ENCODE measurements around the gene PKP3. TPM values are rescaled to one million over a fixed set of nuclear protein-coding genes. Genes with fewer than 3 reads are reported as not detected.
"Not testable (repeated sequence)": the region's sequence is repeated elsewhere in the genome, so short reads cannot be mapped to it uniquely, and the experiment has no call there.

The PKP3 gene
- polyA plus RNA-seq (ENCODE audit: insufficient read length in 3 of 3), result 1 to 10 TPM; 4.1 to 5.5 (median 4.4) TPM

DNA sequence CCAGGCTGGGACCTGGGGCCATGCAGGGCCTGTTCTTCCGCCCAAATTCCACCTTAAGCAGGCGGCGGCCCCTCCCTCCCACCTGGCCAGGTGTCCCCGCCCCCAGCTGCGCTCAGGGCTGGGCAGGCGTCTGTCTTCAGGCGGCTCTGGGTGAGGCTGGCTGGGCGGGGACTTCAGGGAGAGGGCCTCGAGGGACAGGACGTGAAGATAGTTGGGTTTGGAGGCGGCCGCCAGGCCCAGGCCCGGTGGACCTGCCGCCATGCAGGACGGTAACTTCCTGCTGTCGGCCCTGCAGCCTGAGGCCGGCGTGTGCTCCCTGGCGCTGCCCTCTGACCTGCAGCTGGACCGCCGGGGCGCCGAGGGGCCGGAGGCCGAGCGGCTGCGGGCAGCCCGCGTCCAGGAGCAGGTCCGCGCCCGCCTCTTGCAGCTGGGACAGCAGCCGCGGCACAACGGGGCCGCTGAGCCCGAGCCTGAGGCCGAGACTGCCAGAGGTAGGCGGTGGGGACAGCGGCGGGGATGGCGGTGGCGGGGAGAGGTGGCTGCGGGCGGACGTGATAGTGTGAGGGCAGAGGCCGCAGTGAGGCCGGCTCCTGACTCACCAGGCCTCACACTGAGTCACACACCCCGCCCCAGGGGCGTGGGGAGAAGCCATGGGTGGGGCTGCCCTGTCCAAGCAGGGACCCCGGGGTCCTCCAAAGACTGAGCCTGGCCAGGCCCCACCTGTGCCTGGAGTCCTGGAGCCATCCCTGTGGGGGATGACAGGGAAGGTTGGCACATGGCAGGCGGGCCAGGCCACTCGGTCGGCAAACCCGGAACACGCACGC, at the start of gene PKP3:
PKP3 (plus strand) TSS at position 176 of the 824 bp plus-strand sequence; CDS start at position 260, 84 bp downstream.
- DNase-seq (ENCODE audit: low read depth in 3 of 3, low spot score in 2 of 3), result no peak

- no peak for DNase-seq (ENCODE audit: low read depth in 3 of 3, low spot score in 2 of 3)
Observed at GRCh38 chr11:344836-345578, 49.0 kb upstream of the PKP3 start.

DNA sequence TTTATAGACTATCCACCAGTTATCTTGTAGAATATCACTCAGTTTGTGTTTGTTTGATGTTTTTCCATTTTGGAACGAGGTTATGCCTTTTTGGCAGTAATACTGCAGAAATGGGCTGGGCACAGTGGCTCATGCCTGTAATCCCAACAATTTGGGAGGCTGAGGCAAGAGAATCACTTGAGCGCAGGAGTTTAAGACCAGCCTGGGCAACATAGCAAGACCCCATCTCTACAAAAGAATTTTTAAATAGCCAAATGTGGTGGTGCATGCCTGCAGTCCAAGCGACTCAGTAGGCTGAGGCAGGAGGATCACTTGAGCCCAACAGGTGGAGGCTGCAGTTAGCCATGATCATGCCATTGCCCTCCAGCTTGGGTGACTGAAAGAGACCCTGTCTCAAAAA, 47.5 kb upstream of the PKP3 start:
- no peak for DNase-seq (ENCODE audit: low read depth in 3 of 3, low spot score in 2 of 3)

DNA sequence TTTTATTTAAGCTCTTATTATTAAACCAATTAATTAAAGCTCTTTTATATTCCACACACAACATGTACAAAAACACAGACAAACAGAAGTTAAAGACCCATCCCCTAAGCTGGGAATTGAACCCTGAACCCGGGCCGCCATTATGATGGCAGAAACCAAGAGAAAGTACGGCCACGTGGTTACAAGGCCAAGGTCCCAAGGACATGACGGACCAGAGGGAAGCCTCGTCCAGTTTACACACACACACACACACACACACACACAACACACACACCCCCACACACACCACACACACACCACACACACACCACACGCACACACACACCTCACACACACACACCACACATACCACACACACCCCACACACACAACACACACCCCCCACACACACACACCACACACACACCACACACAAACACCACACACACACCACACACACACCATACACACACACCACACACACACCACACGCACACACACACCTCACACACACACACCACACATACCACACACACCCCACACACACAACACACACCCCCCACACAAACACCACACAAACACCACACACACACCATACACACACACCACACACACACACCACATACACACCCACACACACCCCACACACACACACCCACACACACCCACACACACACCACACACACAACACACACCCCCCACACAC, 44.6 kb upstream of the PKP3 start:
- not testable (repeated sequence) for DNase-seq (ENCODE audit: low read depth in 3 of 3, low spot score in 2 of 3)

DNA sequence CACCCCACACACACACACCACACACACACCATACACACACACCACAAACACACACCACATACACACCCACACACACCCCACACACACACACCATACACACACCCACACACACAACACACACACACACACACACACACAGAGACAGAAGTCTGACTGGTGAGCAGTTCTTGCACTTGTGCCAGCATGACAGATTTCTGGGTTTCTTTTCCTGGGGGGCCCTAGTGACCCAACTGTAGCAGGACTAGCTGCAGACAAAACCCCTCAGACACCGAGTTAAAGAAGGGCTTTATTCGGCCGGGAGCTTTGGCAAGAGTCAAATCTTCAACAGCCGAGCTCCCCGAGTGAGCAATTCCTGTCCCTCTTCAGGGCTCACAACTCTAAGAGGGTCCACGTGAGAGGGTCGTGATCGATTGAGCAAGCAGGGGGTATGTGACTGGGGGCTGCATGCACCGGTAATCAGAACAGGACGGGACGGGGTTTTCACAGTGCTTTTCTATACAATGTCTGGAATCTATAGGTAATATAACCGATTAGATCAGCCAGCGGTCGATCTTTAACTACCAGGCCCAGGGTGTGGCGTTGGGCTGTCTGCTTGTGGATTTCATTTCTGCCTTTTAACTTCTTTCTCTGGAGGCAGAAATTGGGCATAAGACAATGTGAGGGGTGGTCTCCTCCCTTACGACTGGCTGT, 43.8 kb upstream of the PKP3 start:
- DNase-seq (ENCODE audit: low read depth in 3 of 3, low spot score in 2 of 3), result not testable (repeated sequence)

DNA sequence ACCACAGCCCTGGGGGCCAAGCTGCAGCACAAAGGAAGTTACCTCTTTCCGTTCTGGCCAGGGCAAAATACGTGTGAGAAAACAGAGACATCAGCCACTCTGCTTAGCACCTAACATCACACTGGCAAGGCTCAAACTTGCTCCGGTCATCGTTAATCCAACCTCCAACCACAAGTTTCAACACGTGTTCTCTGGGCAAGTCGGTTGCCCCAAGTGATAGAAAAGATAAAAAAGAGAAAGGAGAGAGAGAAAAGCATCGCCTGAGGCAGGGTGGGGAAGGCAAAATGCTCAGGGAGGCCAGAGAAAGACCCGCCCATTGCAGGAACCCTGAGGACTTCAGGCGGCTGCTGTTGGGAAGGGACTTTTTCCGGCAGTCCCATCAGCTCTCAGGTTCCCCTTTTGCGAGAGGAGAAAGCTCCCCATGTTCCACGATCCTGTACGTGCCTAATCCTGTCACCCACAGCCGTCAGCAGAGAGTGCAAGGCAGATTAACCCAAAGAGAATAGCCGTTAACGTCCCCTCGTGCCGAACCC, 43.2 kb upstream of the PKP3 start:
- DNase-seq (ENCODE audit: low read depth in 3 of 3, low spot score in 2 of 3), result no peak

DNA sequence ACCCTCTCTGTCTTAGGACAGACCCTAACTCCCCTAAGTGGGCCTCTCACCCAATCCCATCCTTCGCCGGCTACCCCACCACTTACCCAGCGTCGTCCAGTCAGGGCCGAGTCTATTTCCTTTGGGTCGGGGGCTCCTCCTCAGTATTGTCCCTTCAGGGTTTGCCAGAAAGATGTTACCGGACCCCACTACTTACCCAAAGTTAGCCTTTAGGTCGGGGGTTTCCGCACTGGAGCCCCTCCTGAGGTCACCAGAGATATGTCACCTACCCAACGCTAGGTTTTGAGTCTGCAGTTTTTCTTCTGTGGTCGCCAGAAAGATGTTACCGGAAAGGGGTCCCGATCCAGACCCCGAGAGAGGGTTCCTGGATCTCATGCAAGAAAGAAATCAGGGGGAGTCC, 42.6 kb upstream of the PKP3 start:
- no peak for DNase-seq (ENCODE audit: low read depth in 3 of 3, low spot score in 2 of 3)

DNA sequence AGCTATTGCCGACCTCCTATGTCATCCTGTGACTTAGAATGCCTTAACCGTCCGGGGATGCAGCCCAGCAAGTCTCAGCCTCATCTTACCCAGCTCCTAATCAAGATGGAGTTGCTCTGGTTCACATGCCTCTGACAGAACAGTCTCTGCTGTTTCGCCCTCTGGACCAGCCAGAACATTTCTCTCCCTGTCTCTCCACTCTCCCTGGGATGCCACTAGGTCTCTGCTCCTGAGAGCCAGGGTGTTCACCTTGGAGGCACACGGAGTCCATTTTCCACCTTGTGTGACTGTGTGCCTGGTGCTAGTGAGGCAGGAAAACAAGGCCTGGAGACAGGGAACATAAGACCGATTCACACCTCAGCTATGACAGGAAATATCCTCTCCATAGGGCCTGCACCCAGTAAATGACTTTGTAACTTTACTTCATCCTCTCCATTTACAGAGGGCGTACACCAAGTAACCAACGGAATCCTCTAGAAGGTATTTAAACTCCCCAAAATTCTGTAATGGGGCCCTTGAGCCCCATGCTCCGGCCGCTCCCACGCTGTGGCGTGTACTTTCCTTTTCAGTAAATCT, 41.5 kb upstream of the PKP3 start:
- no peak for DNase-seq (ENCODE audit: low read depth in 3 of 3, low spot score in 2 of 3)

DNA sequence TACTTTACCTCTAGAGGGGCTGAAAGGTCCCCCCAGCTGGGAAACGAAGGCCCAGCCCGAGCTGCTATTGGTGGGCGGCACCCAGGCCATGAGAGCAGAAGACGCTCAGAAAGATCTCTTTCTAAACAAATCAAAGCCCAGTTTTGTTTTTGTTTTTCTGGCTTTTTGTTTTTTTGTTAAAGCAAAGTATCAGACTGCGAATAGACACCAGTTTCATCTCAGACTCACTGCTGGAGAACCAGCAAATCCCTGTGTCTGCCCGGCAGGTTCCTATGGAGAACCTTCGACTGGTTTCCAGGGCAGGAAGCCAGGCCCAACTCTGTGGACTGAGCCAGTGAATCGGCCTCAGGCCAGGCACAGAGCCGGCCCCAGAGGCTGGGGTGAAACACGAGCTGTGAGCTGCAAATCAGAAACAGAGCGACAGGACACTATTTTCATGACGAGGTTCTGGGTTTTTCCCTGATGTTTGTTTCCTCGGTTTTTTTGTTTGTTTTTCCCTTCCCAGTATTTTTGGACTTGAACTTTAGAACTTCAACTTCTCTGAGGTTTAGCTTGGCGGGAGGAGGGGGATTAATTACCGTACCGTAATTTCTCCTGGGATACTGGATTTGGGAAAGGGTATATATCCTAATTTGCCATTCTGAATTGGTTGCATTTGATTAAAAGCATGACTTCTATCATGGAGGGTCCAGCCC, 40.7 kb upstream of the PKP3 start:
- DNase-seq (ENCODE audit: low read depth in 3 of 3, low spot score in 2 of 3), result no peak

DNA sequence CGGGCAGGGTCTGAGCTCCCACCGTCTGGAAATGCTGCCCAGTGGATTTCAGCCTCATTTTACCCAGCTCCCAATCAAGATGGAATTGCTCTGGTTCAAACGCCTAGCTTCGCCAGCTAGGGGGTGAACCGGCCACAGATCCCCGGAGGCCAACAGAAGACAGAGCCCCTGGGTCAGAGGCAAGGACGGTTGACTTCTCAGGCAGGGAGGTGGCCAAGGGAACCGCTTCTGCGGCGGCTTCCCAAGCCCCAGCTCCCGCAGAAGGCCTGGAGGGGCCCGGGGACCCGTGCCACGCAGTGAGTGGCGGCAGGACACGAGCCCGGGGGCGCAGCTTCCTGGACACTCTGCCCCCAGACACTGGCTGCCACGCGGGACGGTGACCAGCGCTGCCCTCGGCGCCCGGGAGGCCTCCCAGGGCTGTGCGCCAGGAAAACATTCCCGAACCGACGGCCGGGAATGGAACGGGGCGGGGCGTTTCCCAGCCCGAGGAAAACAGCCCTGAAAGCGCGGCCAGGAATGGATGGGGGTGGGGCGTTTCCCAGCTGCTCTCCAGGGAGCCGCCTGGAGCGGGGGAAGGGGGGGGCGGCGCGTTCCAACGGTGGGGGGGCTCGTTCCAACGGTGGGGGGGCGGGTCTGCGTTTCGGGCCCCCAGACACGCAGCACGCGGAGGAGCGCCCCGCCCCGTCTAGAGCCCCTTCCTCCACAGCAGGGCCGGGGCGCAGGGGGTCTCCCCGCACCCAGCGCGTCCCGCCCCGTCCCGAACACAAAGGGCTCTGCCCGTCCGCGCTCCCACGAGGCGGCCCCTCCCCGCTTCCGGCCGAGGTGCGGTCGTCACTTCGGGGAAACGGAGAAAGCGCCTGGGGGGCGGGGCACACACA, 38.2 kb upstream of the PKP3 start:
- DNase-seq (ENCODE audit: low read depth in 3 of 3, low spot score in 2 of 3), result peak in 2 of 3 donors; percentile 87 to 88

DNA sequence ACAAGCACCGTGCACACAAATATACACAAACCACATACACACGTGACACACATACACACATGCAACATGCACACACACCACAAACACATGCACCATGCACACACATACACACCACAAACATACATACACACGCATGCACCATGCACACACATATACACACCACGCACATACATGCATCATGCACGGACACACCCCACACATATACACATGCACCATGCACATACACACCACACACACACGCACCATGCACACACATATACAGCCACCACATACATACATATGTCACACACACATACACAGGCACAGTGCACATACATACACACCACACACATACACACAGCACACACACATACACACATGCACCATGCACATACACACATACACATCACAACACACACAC, 37.4 kb upstream of the PKP3 start:
- DNase-seq (ENCODE audit: low read depth in 3 of 3, low spot score in 2 of 3), result no peak

DNA sequence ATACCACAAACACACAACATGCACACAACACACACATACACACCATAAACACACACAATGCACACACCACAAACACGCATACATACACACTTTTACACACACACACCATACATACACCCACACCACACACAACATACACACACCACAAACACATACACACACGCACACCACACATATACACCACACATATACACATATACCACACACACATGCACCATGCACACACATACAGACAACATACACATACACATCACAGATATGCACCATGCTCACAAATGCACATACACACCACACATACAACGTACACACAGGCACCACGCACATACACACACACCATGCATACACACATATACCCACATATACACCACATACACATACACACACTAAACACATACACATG, 36.4 kb upstream of the PKP3 start:
- DNase-seq (ENCODE audit: low read depth in 3 of 3, low spot score in 2 of 3), result no peak

DNA sequence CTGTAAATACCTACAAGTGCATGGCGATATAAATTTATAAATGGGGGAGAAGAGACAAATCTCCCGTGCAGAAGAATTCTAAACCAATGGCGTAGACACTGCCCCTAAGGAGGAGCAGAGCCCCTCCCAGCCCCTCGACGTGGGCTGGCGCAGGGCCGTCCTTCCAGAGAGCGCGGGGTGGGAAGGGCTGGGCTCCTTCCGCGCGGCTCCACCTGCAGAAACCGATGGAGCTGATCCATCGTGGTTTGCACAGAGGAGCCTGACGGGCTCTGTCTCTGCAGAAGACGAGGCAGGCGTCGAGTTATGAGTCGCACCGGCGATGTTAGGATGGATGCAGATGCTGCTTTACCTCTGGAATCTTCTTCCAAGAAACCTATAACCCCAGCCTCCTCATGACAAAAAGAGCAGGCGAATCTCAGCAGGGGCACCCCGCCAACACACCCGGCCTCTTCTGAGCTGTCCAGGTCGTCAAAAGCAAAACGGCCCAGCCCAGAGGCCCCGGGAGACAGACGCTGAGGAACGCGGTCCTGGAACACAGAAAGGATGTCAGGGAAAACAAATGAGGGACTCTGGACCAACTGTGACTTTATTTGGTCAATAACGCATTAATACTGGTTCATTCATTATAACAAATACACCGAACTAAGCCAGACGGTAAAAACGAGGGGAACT, 35.7 kb upstream of the PKP3 start:
- no peak for DNase-seq (ENCODE audit: low read depth in 3 of 3, low spot score in 2 of 3)

GRCh38 chr11:359181-359714, 34.8 kb upstream of the PKP3 start:
- DNase-seq (ENCODE audit: low read depth in 3 of 3, low spot score in 2 of 3), result no peak

GRCh38 chr11:360326-361280, 33.4 kb upstream of the PKP3 start:
- DNase-seq (ENCODE audit: low read depth in 3 of 3, low spot score in 2 of 3), result no peak

- DNase-seq (ENCODE audit: low read depth in 3 of 3, low spot score in 2 of 3), result no peak
Observed at GRCh38 chr11:362642-363442, 31.2 kb upstream of the PKP3 start.
